ENCODE measurements around the gene LIMS2.

- TF ChIP-seq CTCF (IDR thresholded peaks at IDR 0.05; ENCODE audit: low read depth, low read length): no peak
- TF ChIP-seq POLR2A (IDR thresholded peaks at IDR 0.05; ENCODE audit: extremely low read depth, insufficient read length): no peak
These were observed 84.7 kb downstream of the LIMS2 start for GRCh38 chr2:127590386-127591190.

All from NB4 (cell line).